RKO (cell line): ENCODE measurements around the gene CTAGE4.
"Not testable (repeated sequence)": the region's sequence is repeated elsewhere in the genome, so short reads cannot be mapped to it uniquely, and the experiment has no call there.

Experiments
- DNase-seq: peaks from one replicate; pipeline ENCODE4 v3.0.0-alpha.2; 2016; ENCODE audit warnings: low spot score

The CTAGE4 gene

DNA sequence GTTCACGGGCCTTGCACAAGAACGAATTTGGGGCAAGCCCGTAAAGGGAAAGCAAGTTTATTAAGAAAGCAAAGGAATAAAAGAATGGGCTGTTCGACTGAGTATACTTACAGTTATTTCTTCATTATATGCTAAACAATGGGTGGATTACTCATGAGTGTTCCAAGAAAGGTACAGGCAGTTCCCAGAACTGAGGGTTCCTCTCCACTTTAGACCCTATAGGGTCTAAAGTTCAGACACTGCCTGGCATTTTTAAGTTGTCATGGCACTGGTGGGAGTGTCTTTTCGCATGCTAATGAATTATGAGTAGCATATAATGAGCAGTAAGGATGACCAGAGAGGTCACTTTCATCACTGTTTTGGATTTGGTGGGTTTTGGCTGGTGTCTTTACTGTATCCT is 22.0 kb downstream of the CTAGE4 start:
- DNase-seq, result not testable (repeated sequence)

DNA sequence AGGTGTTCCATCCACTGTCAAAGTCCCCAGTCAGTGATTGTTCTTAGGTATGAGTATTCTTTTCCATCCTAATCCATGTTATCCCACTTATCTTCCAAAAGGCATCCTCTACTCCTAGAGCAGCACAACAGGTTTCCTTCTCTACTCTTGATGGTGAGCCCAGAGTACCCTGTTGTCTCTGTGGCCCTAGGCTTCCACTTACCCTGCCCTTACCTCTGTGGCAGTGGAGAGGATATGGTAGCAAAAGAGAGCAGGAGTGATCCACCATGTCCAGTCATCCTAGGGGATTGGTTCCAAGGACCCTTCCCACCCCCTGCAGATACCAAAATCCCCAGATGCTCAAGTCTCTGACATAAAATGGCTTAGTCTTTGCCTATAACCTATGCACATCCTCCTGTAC is 33.9 kb downstream of the CTAGE4 start:
- not testable (repeated sequence) for DNase-seq

DNA sequence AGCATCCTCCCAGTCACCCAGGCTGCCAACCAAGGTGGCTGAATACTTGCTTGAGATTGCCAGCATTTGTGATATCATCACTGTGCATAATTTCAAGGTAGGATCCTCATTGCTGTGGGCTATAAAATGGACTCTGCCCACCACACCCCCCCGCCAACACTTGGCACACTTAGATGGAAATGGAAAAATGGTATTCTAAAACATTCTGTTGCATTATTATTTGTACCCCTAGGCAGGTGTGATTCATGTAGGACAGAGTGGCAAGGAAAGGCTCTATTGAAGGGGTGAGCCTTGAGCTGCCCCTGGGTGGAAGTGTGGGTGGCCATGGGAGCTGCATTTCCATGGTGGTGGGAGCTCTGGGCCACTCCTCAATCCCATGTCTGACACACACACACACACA is 35.3 kb downstream of the CTAGE4 start:
- not testable (repeated sequence) for DNase-seq

DNA sequence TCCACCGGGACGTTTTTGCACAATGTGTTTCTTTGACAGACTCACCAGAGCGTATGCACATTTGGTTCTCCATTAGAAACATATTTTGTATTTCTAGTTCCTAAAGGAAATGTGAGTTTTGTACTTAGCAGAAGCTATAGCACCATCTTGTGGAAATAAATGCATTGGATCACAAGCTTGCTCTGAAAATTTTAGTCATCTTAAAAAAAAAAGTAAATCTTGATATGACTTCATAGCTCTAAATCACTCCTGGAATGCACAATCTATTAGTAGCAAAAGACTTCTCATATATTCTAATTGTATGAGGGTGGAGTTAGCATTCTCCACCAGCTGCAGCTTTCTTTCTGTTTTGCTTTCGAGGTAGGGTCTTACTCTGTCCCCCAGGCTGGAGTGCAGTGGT is 35.9 kb downstream of the CTAGE4 start:
- not testable (repeated sequence) for DNase-seq

DNA sequence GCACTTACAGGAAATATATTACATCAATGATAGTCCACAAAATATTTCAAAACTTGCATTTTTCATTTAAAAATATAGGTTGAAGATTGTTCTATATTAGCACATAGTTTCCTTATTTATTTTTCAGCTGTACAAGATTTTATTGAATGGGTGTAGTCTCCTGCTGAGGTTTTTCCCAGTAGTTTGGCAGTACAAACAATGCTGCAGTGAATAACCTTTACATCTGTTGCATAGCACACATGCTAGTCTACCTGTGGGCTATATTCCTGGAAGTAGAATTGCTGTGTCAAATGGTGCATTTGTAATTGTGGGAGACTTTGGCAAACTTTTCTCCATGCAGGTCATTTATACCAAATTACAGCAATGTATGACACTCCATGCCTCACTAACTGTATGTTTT is 37.3 kb downstream of the CTAGE4 start:
- DNase-seq, result not testable (repeated sequence)

DNA sequence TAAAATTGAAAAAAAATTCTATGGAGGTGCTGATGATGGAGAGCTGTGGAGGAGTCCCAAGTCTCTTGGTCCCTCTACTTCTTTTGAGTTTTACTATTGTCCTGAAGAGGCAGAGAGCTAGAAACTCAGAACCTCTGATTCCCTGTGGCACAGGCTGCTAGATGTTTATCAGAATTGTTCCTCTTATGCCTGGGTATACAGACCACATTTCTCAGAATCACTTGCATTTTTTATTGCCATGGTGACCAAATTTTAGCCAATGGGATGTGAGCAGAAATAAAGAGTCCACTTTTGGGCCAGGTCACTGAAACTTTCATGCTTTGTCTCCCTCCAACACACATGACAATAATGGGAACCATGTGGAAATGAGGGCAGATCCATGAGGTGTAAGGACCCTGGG is 40.4 kb downstream of the CTAGE4 start:
- not testable (repeated sequence) for DNase-seq

DNA sequence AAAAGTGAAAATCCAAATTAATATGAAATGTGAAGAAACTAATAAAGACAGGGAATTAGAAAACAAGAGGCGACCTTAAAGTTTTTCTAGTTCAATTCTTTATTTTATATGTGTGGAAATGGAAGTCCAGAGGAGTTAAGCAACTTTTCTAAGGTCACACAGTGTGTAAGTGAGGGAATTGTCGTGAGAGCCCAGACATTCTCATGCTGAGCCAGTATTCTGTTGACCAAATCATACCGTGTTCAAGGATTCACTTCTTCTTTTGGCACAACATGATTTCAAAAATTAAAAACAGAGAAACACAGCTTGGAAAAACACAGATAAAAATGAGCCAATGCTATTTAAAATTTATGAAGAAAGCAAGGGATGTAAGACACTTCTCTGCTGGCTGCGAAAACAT is 43.6 kb downstream of the CTAGE4 start:
- DNase-seq, result not testable (repeated sequence)

DNA sequence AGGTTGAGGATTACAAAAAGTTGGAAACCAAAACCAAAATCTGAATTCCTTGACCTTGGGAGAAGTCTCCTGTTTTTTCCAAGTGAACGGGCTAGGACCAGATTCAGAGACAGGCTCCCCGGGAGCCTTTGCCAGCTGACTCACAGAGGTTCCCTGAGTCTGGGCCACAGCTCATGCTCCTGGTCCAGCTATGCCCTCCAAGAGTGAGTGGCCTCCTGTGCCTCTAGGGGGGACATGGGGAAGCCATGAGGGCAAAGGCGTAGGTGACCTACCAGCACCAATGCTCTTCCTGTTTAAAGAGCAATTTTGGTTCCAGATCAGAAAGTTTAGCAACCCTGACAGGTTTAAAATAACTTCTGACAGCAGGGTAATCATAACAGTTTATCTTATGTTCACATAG is 45.5 kb downstream of the CTAGE4 start:
- not testable (repeated sequence) for DNase-seq

DNA sequence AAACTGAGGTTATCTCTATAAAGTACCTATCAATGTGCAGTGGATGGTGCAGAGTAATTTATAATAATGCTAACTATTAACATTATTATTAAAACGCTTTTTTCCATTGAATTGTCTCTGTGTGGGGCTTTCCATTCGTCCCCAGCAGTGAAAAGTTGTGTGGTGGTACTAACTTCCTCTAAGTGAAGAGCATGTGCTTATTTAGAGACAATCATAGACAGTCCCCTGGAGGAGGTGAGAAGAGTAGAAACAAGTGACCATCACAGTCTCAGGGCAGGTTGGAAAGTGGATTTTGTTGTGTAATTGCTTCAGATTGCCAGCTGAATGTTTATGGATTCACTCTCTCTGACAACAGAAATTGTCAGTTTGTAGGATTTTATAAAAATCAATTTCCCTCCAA is 47.8 kb downstream of the CTAGE4 start:
- DNase-seq, result not testable (repeated sequence)

DNA sequence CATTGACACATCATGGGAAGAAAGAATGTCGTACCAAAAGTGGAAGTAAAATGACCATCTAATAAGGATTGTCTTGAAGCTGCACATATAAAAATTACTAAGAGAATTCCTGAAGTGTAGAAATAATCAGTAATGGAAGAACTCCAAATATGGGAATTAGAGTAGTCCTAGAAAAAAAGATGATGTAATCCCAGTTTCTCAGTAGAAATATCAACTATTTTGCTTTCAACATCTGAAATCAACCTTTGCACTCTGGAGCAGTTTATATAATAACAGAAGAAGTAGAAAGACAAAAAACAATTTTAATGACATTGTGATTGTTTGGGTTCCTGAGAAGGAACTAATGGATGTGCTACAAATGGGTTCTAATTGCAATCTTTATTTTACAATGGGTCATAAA is 49.8 kb downstream of the CTAGE4 start:
- DNase-seq, result not testable (repeated sequence)
